Heart right ventricle (tissue), 16 donors: ENCODE measurements around the gene DOCK1. TPM values are rescaled to one million over a fixed set of nuclear protein-coding genes. Genes with fewer than 3 reads are reported as not detected.

Experiments used
- ATAC-seq, 8 donors: fragments of 200-7000 bp; cut with Tn5 transposase; one replicate each; pipeline ENCODE4 v1.9.1; 2020; ENCODE audit warnings: mild to moderate bottlenecking in 8 of 8, moderate library complexity in 8 of 8, moderate number of reproducible peaks in 1 of 8
- DNase-seq, 2 donors: peaks; one replicate each; pipeline ENCODE4 v3.0.0-alpha.2; 2020
- H3K27ac ChIP-seq, 10 donors: fragments of 200-600 bp; sonication (generic) in 2 of 10; one replicate each; pipeline versions ENCODE4 v1.5.0 to v1.8.0; 2020 to 2022; ENCODE audit warnings: mild to moderate bottlenecking in 3 of 10
- H3K27me3 ChIP-seq, 7 donors: fragments of 200-600 bp; one replicate each; pipeline ENCODE4 v1.8.0; 2021 to 2022; ENCODE audit warnings: mild to moderate bottlenecking in 2 of 7
- H3K36me3 ChIP-seq, 9 donors: fragments of 200-600 bp; sonication (generic) in 1 of 9; one replicate each; pipeline versions ENCODE4 v1.5.0 to v1.8.0; 2020 to 2022; ENCODE audit warnings: mild to moderate bottlenecking in 2 of 9
- H3K4me1 ChIP-seq, 9 donors: fragments of 200-600 bp; sonication (generic) in 1 of 9; one replicate each; pipeline versions ENCODE4 v1.5.0 to v1.8.0; 2020 to 2022; ENCODE audit warnings: mild to moderate bottlenecking in 4 of 9
- H3K4me3 ChIP-seq, 10 donors: fragments of 200-600 bp; sonication (generic) in 2 of 10; one replicate each; pipeline versions ENCODE4 v1.5.0 to v1.8.0; 2020 to 2022; ENCODE audit warnings: mild to moderate bottlenecking in 7 of 10, moderate library complexity in 2 of 10
- H3K9me3 ChIP-seq, 11 donors: fragments of 200-600 bp in 10 of 11; sonication (generic) in 2 of 11; one replicate each; pipeline versions ENCODE4 v1.5.0 to v1.8.0; 2013 to 2022; ENCODE audit warnings: mild to moderate bottlenecking in 2 of 11, control low read depth in 1 of 11, moderate library complexity in 1 of 11
- WGBS, 2 donors: extraction: QIAGEN DNeasy Blood & Tissue Kit; methylation state at CpG; one replicate each; pipeline ENCODE4 v1.1.7; 2013; ENCODE audit warnings: inconsistent platforms in 1 of 2; 5-methylcytosine and 5-hydroxymethylcytosine counted together
- intact Hi-C, 10 donors: fragments of 100-400 bp; cut with DNase I; formaldehyde crosslinking; loops; one replicate each; pipeline versions ENCODE4 v1.11.1 to v1.14.2; 2022
- polyA plus RNA-seq, 2 donors: library from polyadenylated mRNA; stranded (reverse); fragments of 200-250 nt; gene quantifications; one replicate each; pipeline ENCODE4 v1.2.3, GENCODE V29; 2013
- total RNA-seq, 10 donors: library from RNA; stranded (reverse); fragmentation: NEBNext Ultra II Directional in 3 of 10; extraction: Animal tissue kit (Norgen Biotek cat#: 25700) in 3 of 10; gene quantifications; one replicate each; pipeline versions ENCODE4 v1.2.1 to v1.2.4, GENCODE V29; 2021 to 2023
- TF ChIP-seq, protein P1 (sequence below), 9 donors: fragments of 200-600 bp; sonication (generic) in 2 of 9; IDR thresholded peaks; one replicate each; pipeline versions ENCODE4 v1.5.0 to v1.8.0; 2021 to 2022; ENCODE audit warnings: antibody characterized with exemption in 9 of 9, mild to moderate bottlenecking in 5 of 9, moderate library complexity in 1 of 9
- donor health status: Arrhythmogenic right ventricular cardiomyopathy.
- donor health status: ischemic (EF 13 %, LVEDD 7.1; RV severe dilation, severe dysfunction).
- donor health status: healthy with polysubstance abuse.
- donor health status: DM: no; HTN: yes; CAD: no.
- donor health status: DM: no; HTN: no; CAD: no.
- donor health status: ischemic (EF 25% LVEDD 6.9; RV normal size, moderate dysfunction).
- donor health status: ischemic (EF 25% LVEDD 5.7; RV mildly dilated, moderate dysfunction).
- donor health status: healthy.
- donor health status: DM: yes; HTN: yes; CAD: no.
- donor health status: Ischemic cardiomyopathy.
- donor health status: ischemic (EF 35%, LVEDD 5.7; RV mildly dilated, moderate dysfunction).
- donor health status: nonischemic (EF 11% LVEDD 7.7; RV severe dilation, severe dysfunction).
- donor health status: DM: yes; HTN: yes; CAD: no.
- donor health status: PGD.
- donor health status: ischemic (EF 29% LVEDD 5.4; RV normal size, mild dysfunction).
- donor health status: nonischemic (EF 23%, LVEDD 6.1; RV moderate dilation, normal function).

Gene DOCK1
- total and polyA plus RNA-seq, 12 donors: 7.8 to 26.7 (median 19.8) TPM

DNA sequence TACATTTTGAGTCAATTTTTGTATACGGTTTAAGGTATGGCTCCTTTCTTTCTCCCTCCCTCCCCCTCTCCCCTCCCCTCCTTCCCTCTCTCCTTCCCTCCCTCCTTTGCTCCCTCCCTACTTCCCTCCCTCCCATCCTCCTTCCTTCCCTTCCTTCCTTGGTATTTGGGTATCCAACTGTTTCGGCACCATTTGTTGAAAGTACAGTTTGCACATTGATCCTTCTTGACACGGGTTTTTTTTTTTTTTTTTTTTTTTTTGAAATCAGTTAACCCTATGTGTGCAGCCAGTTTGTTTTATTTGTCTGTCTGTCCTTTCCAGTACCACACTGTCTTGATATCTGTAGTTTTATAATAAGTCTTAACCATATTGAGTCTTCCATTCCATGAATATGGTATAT, 331.0 kb downstream of the DOCK1 start:
- WGBS, 2 donors: 77 to 86% methylated on average over 3 of the region's 3 CpGs
- intact Hi-C loops: no loop called here
- no peaks in the 10 kb centered on the region for H3K4me1 ChIP-seq
- ATAC-seq (no peak), DNase-seq (no peak)
- no peaks in the 10 kb centered on the region for H3K27me3 ChIP-seq
- no peaks in the 10 kb centered on the region for H3K36me3 ChIP-seq
- TF ChIP-seq, protein P1, sequence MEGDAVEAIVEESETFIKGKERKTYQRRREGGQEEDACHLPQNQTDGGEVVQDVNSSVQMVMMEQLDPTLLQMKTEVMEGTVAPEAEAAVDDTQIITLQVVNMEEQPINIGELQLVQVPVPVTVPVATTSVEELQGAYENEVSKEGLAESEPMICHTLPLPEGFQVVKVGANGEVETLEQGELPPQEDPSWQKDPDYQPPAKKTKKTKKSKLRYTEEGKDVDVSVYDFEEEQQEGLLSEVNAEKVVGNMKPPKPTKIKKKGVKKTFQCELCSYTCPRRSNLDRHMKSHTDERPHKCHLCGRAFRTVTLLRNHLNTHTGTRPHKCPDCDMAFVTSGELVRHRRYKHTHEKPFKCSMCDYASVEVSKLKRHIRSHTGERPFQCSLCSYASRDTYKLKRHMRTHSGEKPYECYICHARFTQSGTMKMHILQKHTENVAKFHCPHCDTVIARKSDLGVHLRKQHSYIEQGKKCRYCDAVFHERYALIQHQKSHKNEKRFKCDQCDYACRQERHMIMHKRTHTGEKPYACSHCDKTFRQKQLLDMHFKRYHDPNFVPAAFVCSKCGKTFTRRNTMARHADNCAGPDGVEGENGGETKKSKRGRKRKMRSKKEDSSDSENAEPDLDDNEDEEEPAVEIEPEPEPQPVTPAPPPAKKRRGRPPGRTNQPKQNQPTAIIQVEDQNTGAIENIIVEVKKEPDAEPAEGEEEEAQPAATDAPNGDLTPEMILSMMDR (IDR thresholded peaks at IDR 0.05): no peak
- no peak overlapping the region for H3K27ac ChIP-seq
- H3K4me3 ChIP-seq: no peak overlapping the region
- H3K9me3 ChIP-seq: no peaks in the 10 kb centered on the region

DNA sequence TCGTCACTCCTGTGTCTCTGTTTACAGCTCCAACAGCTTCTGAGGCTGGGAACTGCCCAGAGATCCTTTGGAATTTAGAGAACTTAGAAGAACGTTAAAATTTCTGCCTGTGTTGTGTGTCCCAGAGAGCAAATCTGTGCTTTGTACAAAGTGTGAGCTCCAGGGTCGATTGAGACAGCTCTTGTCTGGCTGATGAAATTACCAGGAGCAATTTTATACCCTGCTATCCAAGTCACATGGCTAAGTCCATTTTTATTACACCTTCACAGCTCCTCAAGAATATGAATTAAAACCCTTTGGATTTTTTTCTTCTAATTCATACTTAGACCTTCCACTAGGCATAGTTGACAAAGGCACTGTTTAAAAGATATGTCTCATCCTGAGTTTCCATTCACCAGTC, 337.7 kb downstream of the DOCK1 start:
- no peak for ATAC-seq
- TF ChIP-seq, protein P1 (IDR thresholded peaks at IDR 0.05): no peak

DNA sequence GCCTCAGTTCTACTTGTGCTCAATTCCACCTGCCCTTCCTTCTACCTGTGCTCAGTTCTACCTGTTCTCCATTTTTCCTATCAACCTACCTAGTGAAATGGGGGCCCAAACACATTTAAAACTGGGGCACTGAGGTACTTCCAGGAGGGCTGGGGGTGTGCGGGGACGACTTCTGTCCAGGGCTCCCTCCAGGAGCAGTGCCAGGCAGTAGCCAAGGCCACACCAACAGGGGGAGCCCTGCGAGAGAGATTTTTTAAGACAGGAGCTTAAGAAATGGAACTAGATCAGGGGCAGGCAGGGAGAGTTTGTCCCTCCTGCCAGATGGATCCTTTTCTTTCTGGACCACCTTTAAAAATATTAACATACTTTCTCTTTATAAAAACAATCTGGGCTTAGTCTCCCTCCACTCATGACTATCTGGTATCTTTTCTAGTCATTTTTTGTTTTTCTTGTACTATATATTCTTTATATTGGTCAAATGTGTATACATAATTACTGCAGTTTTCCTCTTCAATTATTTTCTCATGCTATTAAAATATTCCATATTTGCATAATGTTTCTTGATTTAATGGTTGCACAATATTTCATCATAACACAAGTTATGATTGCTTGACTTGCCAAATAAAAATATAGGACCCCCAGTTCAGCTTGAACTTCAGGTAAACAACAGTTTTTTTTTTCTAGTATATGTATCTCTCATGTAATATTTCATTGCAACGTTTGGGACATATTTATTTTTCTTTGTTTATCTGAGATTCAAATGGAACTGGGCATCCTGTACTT, 338.5 kb downstream of the DOCK1 start:
- TF ChIP-seq, protein P1 (IDR thresholded peaks at IDR 0.05): peak in 7 of 9 donors; percentile 31 to 57 (median 45)
- ATAC-seq: peak in 1 of 8 donors; percentile 38
- no peak overlapping the region for H3K27ac ChIP-seq
- peaks cover 0 to 18% (median 6%) of the 10 kb centered on the region in 9 donors for H3K36me3 ChIP-seq
- no peaks in the 10 kb centered on the region for H3K9me3 ChIP-seq
- DNase-seq: peak in 1 of 2 donors; percentile 21
- WGBS, 2 donors: 57 to 63% methylated on average over 4 of the region's 4 CpGs
- no peaks in the 10 kb centered on the region for H3K27me3 ChIP-seq
- peaks cover 0 to 3% (median 0%) of the 10 kb centered on the region in 9 donors for H3K4me1 ChIP-seq
- intact Hi-C loops: no loop called here
- H3K4me3 ChIP-seq: no peak overlapping the region

More for the DNA sequence above, 337.7 kb downstream of the DOCK1 start:
- Histone ChIP-seq H3K4me3 (no peak overlapping the region), H3K36me3 (peaks cover 0 to 10% (median 0%) of the 10 kb centered on the region in 9 donors), H3K27ac (no peak overlapping the region), H3K27me3 (no peaks in the 10 kb centered on the region), H3K9me3 (no peaks in the 10 kb centered on the region), H3K4me1 (peaks cover 0 to 3% (median 0%) of the 10 kb centered on the region in 9 donors)
- no peak for DNase-seq
- intact Hi-C loops: no loop called here
- WGBS, 2 donors: 67% methylated on average over 3 of the region's 3 CpGs

DNA sequence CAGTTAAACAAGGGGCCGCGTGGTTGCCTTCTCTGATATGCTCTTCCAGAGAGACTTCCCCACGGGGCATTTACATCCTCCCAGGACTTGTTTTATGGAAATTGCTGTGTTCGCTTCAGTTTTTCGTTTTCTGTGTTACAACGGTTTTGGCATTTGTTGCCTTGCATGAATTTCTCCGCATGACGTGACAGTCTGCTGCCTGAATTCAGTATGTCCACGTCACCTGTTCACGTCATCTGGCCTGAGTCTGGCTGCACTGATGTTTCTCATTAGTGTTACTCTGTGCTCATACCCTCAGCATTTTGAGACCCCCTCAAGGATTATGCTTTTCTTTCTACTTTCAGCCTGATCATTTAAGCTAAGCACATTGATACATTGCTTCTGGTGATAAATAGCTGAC, 340.2 kb downstream of the DOCK1 start:
- TF ChIP-seq, protein P1 (IDR thresholded peaks at IDR 0.05): no peak

More for the DNA sequence above, 340.2 kb downstream of the DOCK1 start:
- peaks cover 0 to 3% (median 0%) of the 10 kb centered on the region in 9 donors for H3K4me1 ChIP-seq
- H3K9me3 ChIP-seq: no peaks in the 10 kb centered on the region
- ATAC-seq (no peak), DNase-seq (no peak)
- WGBS, 2 donors: 92 to 94% methylated on average over 10 of the region's 10 CpGs
- H3K4me3 ChIP-seq: no peak overlapping the region
- H3K36me3 ChIP-seq: peaks cover 0 to 33% (median 15%) of the 10 kb centered on the region in 9 donors
- no peaks in the 10 kb centered on the region for H3K27me3 ChIP-seq
- intact Hi-C loops: no loop called here
- no peak overlapping the region for H3K27ac ChIP-seq
